GM10266 (cell line): ENCODE results near the gene VTI1A.
"Not testable (repeated sequence)": the region's sequence is repeated elsewhere in the genome, so short reads cannot be mapped to it uniquely, and the experiment has no call there.

ENCODE experiments used
- DNase-seq: peaks from one replicate; pipeline ENCODE4 v3.0.0; 2012; ENCODE audit errors: extremely low spot score
- TF ChIP-seq, protein P1 (sequence below): IDR thresholded peaks from 2 replicates; pipeline ENCODE4 v1.5.1; 2012; ENCODE audit warnings: mild to moderate bottlenecking, low read depth; ENCODE audit not compliant: control insufficient read depth, insufficient read depth; ENCODE audit errors: missing control alignments

VTI1A gene

DNA sequence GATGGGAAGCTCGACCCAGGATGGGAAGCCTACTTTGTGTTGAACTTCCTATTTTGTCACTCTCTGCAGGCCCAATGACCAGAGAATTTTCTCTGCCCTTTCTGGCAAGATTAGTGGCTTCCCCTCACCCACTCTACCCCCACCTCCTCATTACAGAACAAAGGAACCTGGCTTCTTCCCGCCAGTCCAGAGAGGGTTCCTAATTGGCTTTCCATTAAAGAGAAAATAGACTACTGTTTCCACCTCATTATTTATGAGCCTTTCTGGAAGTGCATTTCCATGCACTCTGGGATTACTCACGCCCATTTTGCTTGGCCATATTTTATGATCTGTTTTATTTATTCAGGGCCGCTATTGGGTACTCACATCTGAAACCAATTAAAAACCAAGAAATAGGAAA is 408.1 kb downstream of the VTI1A start:
- TF ChIP-seq, protein P1, sequence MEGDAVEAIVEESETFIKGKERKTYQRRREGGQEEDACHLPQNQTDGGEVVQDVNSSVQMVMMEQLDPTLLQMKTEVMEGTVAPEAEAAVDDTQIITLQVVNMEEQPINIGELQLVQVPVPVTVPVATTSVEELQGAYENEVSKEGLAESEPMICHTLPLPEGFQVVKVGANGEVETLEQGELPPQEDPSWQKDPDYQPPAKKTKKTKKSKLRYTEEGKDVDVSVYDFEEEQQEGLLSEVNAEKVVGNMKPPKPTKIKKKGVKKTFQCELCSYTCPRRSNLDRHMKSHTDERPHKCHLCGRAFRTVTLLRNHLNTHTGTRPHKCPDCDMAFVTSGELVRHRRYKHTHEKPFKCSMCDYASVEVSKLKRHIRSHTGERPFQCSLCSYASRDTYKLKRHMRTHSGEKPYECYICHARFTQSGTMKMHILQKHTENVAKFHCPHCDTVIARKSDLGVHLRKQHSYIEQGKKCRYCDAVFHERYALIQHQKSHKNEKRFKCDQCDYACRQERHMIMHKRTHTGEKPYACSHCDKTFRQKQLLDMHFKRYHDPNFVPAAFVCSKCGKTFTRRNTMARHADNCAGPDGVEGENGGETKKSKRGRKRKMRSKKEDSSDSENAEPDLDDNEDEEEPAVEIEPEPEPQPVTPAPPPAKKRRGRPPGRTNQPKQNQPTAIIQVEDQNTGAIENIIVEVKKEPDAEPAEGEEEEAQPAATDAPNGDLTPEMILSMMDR: no peak
- DNase-seq: no peak

GRCh38 chr10:112857493-112857892 is 410.5 kb downstream of the VTI1A start:
- DNase-seq: no peak
- TF ChIP-seq, protein P1: no peak

DNA sequence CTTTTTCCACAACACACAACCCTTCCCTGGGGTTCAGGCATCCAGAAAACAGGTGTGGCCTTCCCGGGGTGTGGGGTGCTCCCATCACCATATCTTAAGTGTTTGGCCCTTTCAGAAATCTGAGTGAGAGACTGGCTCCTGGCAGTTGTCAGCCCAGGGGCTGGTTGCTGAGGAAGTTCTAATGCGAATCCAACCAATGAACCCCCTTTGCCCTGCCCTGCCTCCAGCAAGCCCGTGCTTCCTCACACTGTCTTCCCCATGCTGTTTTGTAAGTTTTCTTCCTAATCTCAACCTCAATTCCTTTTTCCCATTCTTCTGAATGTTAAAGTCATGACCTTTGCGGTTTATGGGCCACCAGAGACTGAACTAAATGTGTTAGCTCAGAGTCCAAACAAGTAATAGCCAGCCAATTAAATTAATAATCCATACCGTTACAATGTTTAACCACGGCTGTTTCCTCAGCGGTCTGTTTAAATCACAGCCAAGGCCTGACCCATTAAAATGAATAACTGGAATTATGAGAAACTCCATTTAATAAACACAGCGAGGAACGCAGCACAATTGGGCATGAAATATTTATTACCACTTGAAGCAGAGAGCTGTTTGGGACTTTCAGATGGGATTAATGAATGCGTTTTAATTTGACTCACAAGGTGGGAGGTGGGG is 412.1 kb downstream of the VTI1A start:
- TF ChIP-seq, protein P1: no peak

DNA sequence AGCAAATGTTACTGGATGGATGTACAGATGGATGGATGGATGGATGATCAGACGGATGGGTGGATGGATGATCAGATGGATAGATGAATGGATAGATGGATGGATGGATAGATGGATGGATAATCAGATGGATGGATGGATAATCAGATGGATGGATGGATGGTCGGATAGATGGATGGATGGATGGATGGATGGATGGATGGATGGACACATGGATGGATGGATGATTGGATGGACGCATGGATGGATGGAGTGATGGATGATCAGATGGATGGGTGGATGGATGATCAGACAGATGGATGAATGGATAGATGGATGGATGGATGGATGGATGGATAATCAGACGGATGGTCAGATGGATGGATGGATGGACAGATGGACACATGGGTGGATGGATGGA is 412.8 kb downstream of the VTI1A start:
- no peak for DNase-seq
- TF ChIP-seq, protein P1: no peak

More for the DNA sequence above, 412.1 kb downstream of the VTI1A start:
- DNase-seq: no peak

GRCh38 chr10:112863461-112863860 is 416.4 kb downstream of the VTI1A start:
- not testable (repeated sequence) for DNase-seq
